GM18520 (cell line): ENCODE measurements around the gene PIBF1.
"Not testable (repeated sequence)": the region's sequence is repeated elsewhere in the genome, so short reads cannot be mapped to it uniquely, and the experiment has no call there.

Experiments used
- ATAC-seq: cut with Tn5 transposase; IDR thresholded peaks from one replicate; pipeline ENCODE4 v1.9.1; 2021; ENCODE audit not compliant: unreplicated experiment

PIBF1 gene

GRCh38 chr13:73000027-73000674 lies 218.2 kb downstream of the PIBF1 start:
- peak; percentile 61 for ATAC-seq

- ATAC-seq = no peak
Measured at GRCh38 chr13:73001971-73002370, 220.0 kb downstream of the PIBF1 start.

- no peak for ATAC-seq
Measured at GRCh38 chr13:73011751-73012150, 229.8 kb downstream of the PIBF1 start.

DNA sequence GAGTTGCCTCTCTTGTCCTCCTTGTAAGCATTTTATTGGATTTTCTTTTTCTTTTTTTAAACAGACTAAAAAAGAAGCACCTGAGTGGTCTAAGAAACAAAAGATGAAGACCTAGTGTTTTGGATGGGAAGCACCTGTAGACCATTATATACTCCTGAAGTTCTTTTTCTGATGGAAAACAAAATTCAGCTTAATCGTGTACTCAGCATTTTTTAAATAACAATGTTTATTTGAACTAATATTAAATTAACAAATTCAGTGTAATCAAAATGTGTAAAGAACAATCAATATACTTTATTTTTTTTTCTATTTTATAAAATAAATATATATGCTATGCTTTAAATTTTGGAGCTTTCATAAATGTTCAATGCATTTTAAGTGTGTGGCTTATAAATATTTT lies 233.9 kb downstream of the PIBF1 start:
- ATAC-seq = no peak

DNA sequence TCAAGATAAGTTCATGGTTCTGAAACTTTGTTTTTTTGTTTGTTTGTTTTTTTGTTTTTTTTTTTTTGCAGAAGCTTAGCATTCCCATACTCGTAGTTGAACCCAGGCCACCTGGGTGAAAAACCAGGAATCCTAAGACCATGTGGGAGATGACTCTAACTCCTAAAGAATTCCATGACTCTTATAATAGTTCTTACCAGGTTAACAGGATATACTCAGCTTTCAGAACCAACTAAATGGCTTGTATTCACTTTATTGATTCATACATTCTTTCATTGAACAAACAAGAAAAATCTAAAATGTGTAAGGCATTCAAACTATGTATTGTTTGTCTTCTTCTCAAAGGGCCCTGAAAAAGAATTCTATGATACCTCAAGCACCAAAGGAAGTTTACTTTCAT lies 236.4 kb downstream of the PIBF1 start:
- no peak for ATAC-seq

DNA sequence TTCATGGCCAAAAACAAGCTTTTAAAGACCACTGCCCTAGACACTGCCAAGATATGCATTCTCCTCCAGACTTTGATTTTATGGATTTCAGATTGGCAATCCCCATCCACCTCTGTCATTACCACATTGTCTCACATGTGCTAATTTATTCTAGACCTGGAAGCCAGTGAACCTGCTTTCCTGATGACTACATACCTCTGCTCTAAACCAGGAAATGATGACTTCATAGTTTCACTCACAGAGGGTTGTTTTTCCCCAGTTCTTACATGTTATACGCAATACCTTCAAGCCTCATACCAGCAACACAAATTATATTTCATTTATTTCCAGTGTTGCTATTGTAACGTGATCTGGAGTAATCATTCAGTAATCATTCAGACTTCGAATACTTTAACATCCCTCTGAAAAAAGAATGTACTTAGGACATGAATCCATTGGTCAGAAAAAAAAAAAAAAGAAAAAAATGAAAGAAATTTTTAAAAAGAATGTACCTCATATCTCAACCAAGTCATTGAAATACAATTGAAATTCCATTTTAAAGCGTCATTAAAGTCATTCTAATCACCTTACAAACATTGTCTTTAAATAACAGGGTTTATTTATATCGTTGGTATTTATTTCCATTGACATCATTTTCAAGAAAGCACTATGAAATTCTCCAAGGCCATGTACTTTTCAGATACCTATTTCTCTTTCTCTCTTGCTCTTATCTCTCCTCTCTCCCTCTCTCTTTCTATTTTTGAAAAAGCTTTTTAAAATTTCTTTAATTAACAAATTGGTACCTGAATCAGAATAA lies 243.5 kb downstream of the PIBF1 start:
- no peak for ATAC-seq

- ATAC-seq = no peak
Measured at GRCh38 chr13:73034901-73035300, 253.0 kb downstream of the PIBF1 start.

GRCh38 chr13:73035660-73036059 lies 253.7 kb downstream of the PIBF1 start:
- no peak for ATAC-seq

GRCh38 chr13:73036566-73036965 lies 254.6 kb downstream of the PIBF1 start:
- no peak for ATAC-seq

GRCh38 chr13:73038064-73038463 lies 256.1 kb downstream of the PIBF1 start:
- ATAC-seq = no peak

DNA sequence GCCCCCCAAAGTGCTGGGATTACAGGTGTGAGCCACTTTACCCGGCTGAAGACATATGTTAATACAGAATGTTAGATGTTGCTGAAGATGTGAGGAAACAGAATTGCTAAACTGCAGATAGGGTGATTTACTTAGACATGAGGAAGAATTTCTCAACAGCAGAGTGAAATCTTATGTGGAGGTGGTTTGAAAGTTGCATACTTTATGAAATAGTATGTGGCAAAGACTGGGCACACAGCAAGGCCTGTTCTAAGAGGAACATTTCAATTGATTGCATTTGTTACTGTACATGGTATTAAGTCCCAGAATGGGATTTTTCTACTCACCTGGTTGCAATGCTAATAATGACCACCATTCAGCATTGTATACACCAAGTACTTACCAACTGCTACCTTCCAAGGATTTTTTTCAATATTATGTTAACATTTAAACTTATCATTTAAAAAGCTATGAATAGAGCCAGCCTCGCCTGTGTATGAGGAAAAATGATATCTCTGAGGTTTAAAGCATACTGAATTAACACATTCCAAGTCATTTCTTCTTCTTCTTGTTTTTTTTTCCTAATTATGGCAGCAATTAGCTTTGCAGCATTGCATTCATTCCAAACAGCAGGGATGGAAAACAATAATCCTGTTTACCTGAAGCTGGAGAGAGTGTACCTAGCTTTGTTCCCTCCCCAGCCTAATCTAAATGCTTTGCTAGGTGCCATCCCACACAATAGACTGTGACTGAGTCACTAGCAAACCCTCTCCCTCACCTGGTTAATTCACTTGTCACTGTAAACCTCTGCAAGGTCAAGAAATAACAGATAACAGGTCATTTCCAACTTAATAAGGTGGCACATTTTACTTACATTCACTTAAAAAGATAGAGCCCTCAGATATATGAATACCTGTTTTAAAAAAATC lies 257.5 kb downstream of the PIBF1 start:
- no peak for ATAC-seq

DNA sequence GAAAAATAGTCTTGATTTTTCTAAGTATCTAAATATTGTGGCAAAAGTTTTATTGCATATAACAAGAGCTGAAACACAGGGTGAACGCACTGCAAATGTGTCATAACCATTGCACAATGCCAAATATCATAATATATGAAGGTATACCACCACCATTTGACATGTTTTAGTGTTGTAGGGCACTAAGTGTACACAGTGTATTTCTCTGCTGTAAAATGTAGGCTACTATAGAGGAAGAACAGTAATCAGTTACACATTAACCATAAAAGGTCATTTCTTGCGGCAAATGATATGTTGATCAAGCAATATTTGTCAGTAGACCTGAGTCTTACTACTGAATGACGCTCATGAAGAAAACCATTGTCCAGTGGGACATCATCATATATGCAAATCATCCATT lies 258.6 kb downstream of the PIBF1 start:
- ATAC-seq = no peak

DNA sequence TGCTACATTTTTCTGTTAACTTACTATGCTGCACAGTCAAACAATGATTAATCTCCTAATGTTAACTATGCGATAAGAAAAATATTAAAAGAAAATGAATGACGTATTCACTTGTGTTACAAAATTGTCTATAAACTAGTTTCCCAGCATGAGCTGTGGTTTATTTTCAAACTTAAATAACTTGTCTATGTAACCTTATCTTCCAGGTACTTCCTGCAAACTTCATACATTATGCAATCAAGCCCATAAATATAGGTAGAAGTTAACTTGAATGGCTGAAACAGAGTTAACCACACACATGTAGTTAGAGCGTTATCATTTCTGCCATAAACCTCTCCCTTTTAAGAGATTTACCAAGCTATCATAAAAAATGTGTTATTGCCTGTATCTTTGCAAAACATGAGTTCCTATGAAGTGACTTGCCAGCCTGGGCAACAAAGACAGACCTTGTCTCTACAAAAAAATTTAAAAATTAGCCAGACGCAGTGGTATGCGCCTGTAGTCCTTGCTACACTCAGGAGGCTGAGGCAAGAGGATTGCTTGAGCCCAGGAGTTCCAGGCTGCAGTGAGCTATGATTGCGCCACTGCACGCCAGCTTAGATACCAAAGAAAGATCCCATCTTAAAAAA lies 259.1 kb downstream of the PIBF1 start:
- ATAC-seq = no peak

DNA sequence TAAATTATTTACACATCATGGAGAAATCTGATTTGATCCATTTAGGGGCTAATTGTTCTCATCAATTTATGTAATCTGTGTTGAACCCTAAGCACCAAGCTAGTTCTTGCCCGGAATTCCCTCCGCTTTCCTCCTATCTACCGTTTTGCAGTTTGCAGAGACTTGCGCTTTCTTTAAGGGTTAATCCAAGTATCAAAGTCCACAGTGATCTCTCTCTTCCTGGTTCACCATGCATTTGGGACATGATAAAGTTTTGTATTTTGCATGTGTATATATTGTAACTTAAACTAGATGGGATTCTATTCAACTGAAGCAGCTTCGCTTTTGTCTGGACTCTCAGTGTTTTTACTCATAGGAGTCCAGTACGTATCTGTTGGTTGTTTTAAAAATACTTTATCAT lies 263.1 kb downstream of the PIBF1 start:
- ATAC-seq = no peak

DNA sequence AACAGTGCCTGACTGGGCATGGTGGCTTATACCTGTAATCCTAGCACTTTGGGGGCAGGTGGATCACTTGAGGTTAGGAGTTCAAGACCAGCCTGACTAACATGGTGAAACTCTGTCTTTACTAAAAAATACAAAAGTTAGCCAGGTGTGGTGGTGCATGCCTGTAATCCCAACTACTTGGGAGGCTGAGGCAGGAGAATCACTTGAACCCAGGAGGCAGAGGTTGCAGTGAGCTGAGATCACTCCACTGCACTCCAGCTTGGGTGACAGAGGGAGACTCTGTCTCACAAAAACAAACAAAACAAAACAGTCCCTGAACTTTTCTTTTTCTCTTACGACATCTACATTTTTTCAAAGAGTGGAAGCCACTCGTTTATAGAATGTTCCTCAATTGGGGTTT lies 266.7 kb downstream of the PIBF1 start:
- not testable (repeated sequence) for ATAC-seq

DNA sequence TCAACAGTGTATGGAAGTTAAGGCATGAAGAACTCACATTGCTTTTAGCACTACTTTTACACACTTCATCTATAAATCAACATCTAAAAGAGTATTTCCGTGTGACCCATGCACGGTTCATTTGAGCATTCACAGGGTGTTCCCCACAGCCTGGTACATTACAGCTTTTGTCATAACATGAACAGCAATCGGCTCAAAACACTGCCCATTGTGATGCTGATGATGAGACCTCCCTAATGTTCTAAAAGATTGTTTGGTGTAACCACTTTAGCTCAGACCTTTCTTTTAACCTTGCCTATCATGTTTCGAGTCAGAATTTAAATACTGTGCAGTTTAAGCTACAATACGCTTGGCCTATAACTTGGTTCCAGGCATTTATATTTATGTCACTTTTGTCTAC lies 272.8 kb downstream of the PIBF1 start:
- ATAC-seq = no peak

DNA sequence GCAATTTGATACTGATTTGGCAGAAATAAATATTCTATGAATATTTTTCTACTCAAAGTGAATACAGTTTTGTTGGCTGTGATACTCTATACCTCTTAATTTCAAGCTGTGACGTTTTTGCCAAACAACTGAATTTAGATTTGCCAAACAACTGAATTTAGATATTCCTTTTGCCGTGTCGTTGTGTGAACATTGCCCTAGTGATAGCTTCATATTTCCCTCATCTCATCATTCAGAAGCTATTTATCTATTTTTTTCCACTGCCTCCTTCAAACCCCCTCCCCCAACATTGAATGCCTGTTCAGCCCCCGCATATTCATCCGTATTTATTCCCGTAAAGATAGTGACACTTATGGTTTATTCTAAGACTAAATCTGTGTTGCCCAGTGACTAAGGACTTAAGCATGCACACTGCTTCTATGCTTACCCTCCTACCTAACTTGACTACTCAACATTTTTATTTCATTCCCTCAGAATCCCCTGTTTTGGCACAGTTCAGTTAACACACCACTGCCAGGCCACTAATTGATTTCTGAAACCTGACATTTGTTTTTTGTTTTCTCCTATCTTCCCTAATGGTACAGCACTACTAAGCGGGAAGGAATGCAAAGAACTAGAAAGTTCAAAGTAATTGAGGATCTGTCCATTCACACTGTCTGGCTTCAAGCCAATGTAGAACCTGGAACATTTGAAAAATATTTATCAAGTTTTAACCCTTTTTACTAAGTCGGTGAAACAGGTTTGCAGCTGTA lies 274.1 kb downstream of the PIBF1 start:
- no peak for ATAC-seq

DNA sequence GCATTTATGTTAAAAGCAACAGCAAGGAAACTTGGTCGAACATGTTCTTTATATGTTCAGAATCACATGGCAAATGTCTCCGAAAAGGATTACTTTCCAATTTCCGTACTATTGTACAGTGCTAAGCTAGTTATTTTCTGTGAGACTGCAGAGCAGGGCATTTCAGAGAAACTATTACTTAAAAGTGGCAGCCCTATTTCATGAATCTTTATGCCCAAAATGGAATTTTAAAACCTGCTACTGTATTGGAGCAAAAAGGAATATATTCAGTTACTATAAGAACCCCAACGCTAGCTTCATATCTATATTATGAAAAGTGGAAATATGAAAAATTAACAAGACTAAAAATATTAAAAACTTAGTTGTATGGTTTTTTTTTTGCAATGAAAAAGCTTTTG lies 274.6 kb downstream of the PIBF1 start:
- no peak for ATAC-seq

GRCh38 chr13:73057284-73058063 lies 275.5 kb downstream of the PIBF1 start:
- no peak for ATAC-seq

DNA sequence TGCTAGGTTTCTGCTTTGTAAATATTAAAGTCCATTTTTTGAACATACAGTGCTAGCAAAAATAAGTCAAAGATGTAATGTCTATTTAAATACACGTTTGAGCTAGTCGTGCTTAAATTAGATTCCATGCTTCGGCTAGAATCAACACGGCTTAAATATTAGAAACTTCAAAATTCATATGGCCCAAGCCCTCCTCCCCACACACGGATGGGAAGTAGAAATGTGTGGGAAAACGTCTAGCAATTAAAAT lies 276.1 kb downstream of the PIBF1 start:
- no peak for ATAC-seq
